T-helper 1 cell treated with Interleukin-12 subunit alpha and Interleukin-12 subunit beta and Interleukin-4 antibody, amounts not matched to agents 30 ng/mL and 1 ng/mL, for 36 hours (primary cell): Measurements from ENCODE around the gene KAT6B. TPM values are rescaled to one million over a fixed set of nuclear protein-coding genes. Genes with fewer than 3 reads are reported as not detected.

Experiments used
- intact Hi-C: fragments of 100-400 bp; cut with micrococcal nuclease; formaldehyde crosslinking; loops from one replicate; pipeline ENCODE4 v1.15.1; 2024
- total RNA-seq: library from RNA; stranded (reverse); gene quantifications from 2 replicates; pipeline ENCODE4 v1.2.3, GENCODE V29; 2022

Gene KAT6B
- total RNA-seq, 1 donor from 2014 or later, result 29.5 TPM

DNA sequence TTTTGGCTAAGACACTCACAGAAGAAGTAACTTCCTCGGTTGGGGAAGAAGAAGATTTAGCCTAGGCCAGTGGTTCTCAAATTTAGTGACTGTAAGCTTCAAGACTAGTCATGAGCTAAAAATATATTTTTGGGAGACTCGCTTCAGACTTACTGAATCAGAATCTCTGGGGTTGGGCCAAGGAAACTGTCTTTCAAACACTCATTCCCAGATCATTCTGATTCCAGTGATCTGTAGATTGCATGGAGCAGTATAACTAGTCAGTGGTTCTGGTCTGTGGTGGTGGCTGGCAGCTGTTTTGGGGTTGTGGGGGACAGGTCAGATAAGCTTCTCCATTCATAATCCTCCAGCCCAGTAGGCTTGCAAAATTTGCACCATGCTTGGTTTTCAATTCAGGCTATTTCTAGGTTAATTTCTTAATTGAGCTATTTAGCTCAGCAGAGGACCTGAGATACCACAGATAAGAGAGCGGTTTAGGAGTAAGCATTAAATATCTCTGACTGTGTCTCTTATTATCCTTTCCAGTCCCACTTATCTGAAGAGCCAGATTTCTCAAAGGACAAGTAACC, 3.8 kb upstream of the KAT6B start:
- intact Hi-C loops, result no loop called here

GRCh38 chr10:74823791-74824183, 2.6 kb upstream of the KAT6B start:
- intact Hi-C loops, result loop anchor here (2.0 kb wide), 1 partner anchor 85 kb away; no protein-coding TSS in a partner anchor

GRCh38 chr10:74824184-74824899, 2.1 kb upstream of the KAT6B start:
- intact Hi-C loops, result loop anchor here (2.0 kb wide), 1 partner anchor 86 kb away; no protein-coding TSS in a partner anchor

DNA sequence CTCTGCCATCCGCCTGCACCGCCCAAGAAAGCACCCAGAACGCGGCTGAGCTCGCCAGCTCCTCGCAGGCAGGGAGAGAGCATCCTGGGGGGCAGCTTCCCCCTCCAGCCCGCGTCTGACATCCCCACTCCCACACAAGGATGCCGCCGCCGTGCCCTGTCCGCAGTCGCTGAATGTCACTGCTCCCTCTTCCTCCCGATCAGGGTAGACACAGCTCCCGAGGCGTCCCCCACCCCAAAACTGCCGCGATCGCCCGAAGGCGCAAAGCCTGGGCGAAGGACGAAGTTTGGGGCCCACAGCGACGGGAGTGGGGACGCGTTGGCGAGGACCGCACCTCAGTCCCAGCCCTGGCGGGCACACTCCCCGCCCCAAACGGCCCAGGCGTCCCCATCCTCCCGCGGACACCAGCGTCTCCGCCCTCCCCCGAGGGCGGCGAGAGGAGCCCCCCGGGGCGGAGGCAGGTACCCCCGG, 1.5 kb upstream of the KAT6B start:
- intact Hi-C loops, result loop anchor here (2.0 to 5.0 kb wide), 3 partner anchors 86 to 558 kb away; no protein-coding TSS in a partner anchor

DNA sequence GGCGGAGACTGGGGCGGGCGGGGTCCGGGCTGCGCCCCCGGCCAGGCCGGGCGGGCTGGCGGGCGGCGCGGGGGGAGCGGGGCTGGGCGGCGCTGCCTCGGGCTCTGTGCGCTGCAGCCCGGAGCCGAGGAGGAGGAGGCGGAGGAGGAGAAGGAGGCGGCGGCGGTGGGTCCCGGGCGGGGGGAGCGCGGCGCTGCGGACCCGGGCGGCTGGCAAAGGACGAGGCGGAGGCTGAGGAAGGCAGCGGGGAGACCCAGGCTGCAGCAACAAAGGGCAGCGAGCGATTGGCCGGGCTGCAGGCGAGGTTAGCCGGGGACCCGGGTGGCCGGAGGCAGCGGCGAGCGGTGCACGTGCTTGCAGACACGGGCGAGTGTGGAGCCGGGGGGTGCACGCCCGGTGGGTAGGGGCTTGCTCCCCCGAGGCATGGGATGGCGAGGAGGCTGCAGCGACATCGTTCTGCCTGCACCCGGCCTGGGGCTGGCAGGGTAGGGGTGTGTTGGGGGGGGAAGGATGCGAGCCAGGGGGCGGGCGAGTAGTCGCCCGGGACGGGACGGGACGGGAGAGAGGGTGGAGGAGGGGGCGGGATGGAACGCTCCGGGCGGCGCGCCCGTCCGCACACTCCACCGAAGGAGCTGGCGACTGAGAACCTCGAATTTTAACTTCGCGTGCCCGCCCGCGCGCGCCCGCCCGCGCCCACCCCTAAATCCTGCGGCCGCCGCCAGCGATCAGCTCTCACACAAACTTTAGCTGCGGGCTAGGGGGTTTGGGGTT, 844 bp upstream of the KAT6B start:
- intact Hi-C loops, result loop anchor here (1.0 to 5.0 kb wide), 23 partner anchors 27 to 1578 kb away; partner anchors contain the start of genes ADK, DNAJC9, MRPS16 and SAMD8

DNA sequence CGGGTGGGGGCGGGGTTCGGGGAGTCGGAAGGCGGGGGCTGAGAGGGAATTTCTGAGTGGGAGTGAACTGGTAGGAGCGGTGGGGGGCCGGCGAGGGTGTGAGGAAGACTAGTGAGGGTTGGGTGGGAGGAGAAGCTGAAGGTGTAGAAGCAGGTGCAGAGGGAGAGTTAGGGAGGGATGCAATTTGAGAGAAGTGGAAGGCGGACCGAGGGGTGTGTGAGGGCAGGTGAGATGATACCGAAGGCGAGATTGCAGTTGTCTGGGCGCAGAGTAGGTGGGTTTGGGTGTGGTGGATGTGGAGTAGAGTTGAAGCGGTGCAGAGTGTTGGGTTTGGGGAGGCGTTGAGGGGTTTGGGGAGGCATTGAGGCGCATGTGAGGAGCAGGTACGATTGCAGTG, 643 bp downstream of the KAT6B start:
- intact Hi-C loops, result loop anchor here (2.0 to 5.0 kb wide), 4 partner anchors 28 to 560 kb away; no protein-coding TSS in a partner anchor

DNA sequence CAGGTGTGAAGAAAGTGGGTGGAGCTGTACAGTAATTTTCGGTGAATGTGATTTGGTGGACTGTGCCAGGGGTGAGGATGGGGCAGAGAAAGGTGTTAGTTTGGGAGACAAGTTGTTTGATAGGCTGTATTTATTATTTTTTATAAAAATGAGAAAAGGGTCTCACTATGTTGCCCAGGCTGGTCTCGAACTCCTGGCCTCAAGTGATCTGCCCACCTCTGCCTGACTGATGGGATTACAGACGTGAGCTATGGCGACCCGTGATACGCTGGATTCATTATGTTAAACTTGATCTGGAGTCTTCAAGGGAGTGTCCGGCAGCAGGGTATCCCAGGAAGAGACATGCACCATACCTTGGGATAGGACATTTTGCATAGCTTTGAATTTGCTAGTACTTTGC, 1.3 kb downstream of the KAT6B start:
- intact Hi-C loops, result loop anchor here (2.0 to 5.0 kb wide), 4 partner anchors 27 to 560 kb away; no protein-coding TSS in a partner anchor

DNA sequence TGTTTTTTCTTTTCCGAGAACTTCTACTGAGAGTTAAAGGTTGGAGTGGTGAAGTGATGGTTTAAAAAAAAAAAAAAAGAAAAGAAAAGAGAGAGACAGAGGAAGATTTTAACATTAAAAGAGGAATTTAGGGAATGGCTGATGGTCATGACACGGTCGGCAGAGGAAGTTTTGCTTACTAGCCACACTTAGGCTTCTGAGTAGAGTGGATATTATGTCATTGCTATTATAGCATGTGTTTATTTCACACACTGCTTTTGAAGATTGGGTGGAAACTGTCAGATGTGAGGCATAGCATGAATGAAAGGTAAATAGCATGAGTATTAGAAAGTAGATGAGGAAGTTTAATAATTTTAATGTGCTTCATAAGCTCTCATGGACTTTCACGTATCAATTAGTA, 2.5 kb downstream of the KAT6B start:
- intact Hi-C loops, result loop anchor here (5.0 kb wide), 2 partner anchors 407 to 562 kb away; no protein-coding TSS in a partner anchor

DNA sequence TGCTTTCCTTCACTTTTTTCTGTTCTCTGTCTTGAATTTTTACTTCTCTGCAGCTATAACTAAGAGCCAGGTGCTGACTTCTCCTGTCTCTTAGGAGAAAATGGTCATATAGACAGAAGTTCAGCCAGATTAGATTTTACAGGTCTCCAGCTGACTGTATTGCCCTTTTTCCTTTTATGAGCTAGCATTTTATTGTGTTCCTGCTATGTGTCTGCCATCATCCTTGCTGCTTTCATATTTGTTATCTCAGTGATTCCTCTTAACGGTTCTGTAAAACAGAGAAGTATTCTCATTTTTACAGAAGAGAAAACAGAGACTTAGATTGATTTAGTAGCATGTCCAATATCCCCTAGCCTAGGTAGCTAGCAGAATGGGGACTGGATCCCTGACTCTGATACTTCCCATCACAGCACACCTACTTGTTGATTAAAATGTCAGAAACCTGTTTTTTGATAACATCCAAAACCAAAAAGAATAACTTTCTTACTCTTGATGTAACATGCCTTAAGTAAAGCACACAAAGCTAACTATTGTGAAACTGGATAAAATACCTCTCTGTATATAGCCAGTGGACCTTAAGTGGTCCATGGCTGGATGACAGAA, 5.2 kb downstream of the KAT6B start:
- intact Hi-C loops, result no loop called here

GRCh38 chr10:74835963-74836362, 9.6 kb downstream of the KAT6B start:
- intact Hi-C loops, result no loop called here

DNA sequence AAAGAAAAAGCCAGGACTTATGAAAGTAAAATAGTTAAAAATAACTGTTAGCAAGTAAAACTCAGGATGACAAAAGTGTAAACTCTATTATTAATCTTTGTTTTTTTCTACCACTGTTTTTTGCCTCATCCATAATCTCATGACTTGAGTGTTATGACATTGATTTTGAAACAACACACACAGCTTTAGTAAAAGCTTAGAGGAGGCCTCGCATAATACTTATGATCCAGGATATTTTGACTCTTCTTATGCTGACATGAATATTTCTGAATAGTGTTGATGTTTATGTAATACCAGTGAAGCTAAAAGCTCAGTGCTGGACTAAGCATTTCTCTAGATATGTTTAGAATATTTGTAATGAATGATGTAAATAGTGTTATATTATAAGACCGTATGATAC, 10.5 kb downstream of the KAT6B start:
- intact Hi-C loops, result no loop called here

GRCh38 chr10:74837743-74838142, 11.3 kb downstream of the KAT6B start:
- intact Hi-C loops, result no loop called here

- intact Hi-C loops, result no loop called here
These were observed 13.3 kb downstream of the KAT6B start for GRCh38 chr10:74839708-74840107.

DNA sequence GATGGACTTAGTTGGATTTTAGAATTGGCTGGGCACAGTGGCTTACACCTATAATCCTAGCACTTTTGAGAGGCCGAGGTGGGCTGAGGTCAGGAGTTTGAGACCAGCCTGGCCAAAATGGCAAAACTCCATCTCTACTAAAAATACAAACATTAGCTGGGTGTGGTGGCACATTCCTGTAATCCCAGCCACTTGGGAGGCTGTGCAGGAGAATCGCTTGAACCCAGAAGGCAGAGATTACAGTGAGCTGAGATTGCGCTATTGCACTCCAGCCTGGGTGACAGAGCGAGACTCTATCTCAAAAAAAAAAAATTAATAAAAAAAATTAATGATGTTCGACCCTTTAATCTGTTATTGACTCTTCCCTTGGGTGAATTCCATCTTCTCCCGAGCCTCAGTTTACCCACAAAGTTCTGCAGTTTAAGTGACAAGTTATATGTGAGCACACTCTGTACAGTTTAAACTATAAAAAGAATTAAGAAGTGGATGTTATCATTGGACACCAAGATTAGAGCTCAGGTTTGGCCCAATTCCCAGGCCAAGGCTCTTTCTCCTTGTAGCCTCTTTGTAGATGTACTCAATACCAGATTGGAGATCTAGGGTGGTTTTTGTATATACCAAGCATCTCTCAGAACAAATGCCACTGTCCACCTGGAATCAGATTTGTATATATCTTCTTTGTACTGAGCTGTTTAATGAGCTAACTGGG, 15.0 kb downstream of the KAT6B start:
- intact Hi-C loops, result no loop called here

- intact Hi-C loops, result no loop called here
These were observed 16.0 kb downstream of the KAT6B start for GRCh38 chr10:74842301-74842954.

- intact Hi-C loops, result no loop called here
These were observed 20.6 kb downstream of the KAT6B start for GRCh38 chr10:74846958-74847357.

GRCh38 chr10:74851831-74852230, 25.4 kb downstream of the KAT6B start:
- intact Hi-C loops, result no loop called here

- intact Hi-C loops, result no loop called here
These were observed 26.0 kb downstream of the KAT6B start for GRCh38 chr10:74852381-74852780.

- intact Hi-C loops, result loop anchor here (2.0 kb wide), 1 partner anchor 28 kb away; the partner anchor contains the start of gene KAT6B
These were observed 28.2 kb downstream of the KAT6B start for GRCh38 chr10:74854610-74855009.

- intact Hi-C loops, result loop anchor here (2.0 kb wide), 1 partner anchor 28 kb away; the partner anchor contains the start of gene KAT6B
These were observed 28.6 kb downstream of the KAT6B start for GRCh38 chr10:74855027-74855426.
